ENCODE data around the gene SORCS3. TPM values are rescaled to one million over a fixed set of nuclear protein-coding genes. Genes with fewer than 3 reads are reported as not detected.

The SORCS3 gene
- total RNA-seq, 1 donor from 2014 or later, result 2.0 TPM

DNA sequence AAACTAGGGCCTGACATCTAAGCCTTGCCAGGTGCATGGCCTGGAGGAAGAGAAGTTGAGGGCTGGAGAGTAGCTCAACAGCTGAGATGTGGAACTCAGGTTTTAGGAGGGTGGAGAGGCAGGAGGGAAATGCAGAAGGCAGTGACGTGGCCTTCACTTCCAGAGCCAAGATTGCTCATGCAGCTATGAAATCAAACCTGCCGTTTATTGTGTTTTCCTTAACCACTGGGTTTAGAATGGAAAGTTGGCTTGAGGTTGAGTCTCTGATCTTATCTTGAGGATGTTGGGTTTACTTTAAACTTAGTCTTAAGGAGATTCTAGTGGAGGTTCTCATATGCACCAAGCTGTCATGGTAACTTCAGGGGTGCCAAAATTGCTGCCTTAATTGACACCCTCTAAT lies 178.6 kb downstream of the SORCS3 start:
- TF ChIP-seq, protein P1, sequence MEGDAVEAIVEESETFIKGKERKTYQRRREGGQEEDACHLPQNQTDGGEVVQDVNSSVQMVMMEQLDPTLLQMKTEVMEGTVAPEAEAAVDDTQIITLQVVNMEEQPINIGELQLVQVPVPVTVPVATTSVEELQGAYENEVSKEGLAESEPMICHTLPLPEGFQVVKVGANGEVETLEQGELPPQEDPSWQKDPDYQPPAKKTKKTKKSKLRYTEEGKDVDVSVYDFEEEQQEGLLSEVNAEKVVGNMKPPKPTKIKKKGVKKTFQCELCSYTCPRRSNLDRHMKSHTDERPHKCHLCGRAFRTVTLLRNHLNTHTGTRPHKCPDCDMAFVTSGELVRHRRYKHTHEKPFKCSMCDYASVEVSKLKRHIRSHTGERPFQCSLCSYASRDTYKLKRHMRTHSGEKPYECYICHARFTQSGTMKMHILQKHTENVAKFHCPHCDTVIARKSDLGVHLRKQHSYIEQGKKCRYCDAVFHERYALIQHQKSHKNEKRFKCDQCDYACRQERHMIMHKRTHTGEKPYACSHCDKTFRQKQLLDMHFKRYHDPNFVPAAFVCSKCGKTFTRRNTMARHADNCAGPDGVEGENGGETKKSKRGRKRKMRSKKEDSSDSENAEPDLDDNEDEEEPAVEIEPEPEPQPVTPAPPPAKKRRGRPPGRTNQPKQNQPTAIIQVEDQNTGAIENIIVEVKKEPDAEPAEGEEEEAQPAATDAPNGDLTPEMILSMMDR (IDR thresholded peaks at IDR 0.05; ENCODE audit: partially characterized antibody, unreplicated experiment), result no peak
- no peak for DNase-seq
- Mint-ChIP-seq H3K27ac (ENCODE audit: unreplicated experiment) (no peak overlapping the region), H3K4me1 (ENCODE audit: low read depth, unreplicated experiment) (no peaks in the 10 kb centered on the region), H3K9me3 (ENCODE audit: unreplicated experiment) (no peaks in the 10 kb centered on the region), H3K36me3 (ENCODE audit: unreplicated experiment) (no peaks in the 10 kb centered on the region), H3K27me3 (ENCODE audit: unreplicated experiment) (no peaks in the 10 kb centered on the region), H3K4me3 (ENCODE audit: unreplicated experiment) (no peak overlapping the region)

DNA sequence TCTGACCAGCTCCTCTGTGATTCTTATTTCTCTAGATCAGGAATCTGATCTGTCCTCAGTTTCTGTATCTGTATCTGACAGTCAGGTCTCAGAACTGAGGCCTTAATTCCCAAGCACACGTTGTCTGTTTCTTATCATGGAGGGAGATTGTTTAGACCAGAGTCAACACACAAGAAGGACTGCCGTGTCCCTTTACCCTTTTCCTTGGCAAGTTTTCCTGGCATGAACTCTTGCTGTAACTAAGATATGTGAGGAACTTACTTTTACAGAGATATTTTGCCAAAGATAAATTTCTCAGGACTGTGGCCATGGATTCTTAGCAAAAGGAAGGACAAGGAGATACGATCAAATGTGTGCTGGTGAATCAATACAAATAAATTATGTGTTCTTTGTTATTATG lies 181.0 kb downstream of the SORCS3 start:
- Mint-ChIP-seq H3K4me1 (ENCODE audit: low read depth, unreplicated experiment) (no peaks in the 10 kb centered on the region), H3K9me3 (ENCODE audit: unreplicated experiment) (no peaks in the 10 kb centered on the region), H3K27me3 (ENCODE audit: unreplicated experiment) (peaks cover 5% of the 10 kb centered on the region), H3K27ac (ENCODE audit: unreplicated experiment) (no peak overlapping the region), H3K4me3 (ENCODE audit: unreplicated experiment) (no peak overlapping the region), H3K36me3 (ENCODE audit: unreplicated experiment) (no peaks in the 10 kb centered on the region)
- DNase-seq, result no peak
- TF ChIP-seq, protein P1 (IDR thresholded peaks at IDR 0.05; ENCODE audit: partially characterized antibody, unreplicated experiment), result no peak

DNA sequence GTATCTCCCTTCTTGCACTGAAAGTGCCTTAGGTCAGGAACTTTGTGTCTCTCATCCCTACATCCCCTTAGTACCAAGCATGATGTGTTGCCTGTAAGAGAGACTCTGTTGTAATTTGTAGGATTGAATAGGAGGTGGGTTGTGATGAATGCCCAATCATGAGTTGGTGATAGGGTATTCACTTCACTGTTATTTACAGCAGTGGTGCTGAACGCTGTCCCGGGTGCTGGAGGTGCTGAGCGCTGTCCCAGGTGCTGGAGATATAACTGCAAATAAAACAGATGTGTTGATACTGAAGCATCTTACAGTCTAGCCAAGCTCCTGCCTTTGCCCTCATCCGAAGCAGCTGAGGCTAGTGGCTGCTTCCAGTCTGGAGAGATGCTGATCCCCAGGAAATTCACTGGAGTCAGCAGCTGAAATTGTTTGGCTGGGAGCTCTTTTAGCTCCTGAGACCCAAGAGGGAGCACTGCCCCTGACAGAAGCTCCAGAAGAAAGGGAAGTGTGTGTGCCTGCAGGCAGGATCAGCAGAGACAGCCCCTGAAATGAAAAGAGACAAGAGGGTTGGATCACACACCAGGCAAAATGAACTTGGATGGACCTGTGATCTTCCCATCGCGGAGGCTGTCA lies 183.4 kb downstream of the SORCS3 start:
- DNase-seq, result no peak
- Mint-ChIP-seq H3K9me3 (ENCODE audit: unreplicated experiment) (no peaks in the 10 kb centered on the region), H3K4me3 (ENCODE audit: unreplicated experiment) (no peak overlapping the region), H3K36me3 (ENCODE audit: unreplicated experiment) (no peaks in the 10 kb centered on the region), H3K27me3 (ENCODE audit: unreplicated experiment) (peaks cover 5% of the 10 kb centered on the region), H3K4me1 (ENCODE audit: low read depth, unreplicated experiment) (no peaks in the 10 kb centered on the region), H3K27ac (ENCODE audit: unreplicated experiment) (no peak overlapping the region)
- TF ChIP-seq, protein P1 (IDR thresholded peaks at IDR 0.05; ENCODE audit: partially characterized antibody, unreplicated experiment), result no peak

DNA sequence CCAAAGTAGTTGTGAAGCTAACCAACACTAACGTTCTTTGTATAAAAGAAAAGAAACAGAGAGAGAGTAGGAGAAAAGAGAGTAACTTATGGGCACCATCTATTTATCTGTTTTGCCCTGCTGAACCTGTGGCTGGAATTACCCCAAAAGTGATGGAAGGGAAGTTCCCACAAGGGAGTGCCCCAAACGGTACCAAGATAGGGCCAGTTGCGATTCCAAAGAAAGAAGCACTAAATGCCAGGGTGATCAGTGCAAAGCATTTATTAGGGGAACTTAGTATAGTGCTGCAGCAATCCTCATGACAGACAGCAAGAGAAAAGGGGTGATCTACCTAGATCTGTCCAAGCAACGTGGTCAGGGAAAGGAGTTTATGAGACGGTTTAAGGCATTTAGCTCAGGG lies 190.2 kb downstream of the SORCS3 start:
- Mint-ChIP-seq H3K4me3 (ENCODE audit: unreplicated experiment) (no peak overlapping the region), H3K9me3 (ENCODE audit: unreplicated experiment) (no peaks in the 10 kb centered on the region), H3K4me1 (ENCODE audit: low read depth, unreplicated experiment) (no peaks in the 10 kb centered on the region), H3K27me3 (ENCODE audit: unreplicated experiment) (no peaks in the 10 kb centered on the region), H3K27ac (ENCODE audit: unreplicated experiment) (no peak overlapping the region), H3K36me3 (ENCODE audit: unreplicated experiment) (no peaks in the 10 kb centered on the region)
- TF ChIP-seq, protein P1 (IDR thresholded peaks at IDR 0.05; ENCODE audit: partially characterized antibody, unreplicated experiment), result no peak
- no peak for DNase-seq

DNA sequence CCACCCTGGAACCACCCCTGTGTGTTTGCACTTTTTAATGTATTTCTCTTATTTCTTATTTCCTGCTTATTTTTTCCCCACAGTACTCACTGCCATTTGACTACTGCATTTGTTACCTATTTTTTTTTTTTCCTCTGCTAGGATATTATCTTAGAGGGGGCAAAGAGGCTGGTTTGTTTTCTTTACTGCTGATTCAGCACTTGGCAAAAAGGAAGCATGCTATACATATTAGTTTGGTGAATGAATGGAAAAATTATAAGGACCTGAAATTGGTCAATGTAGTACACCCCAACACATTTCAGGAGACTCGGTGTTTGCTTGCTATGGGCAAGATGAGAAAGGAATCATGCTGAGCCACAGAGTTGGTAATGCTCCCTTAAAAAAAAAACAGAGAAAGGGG lies 193.5 kb downstream of the SORCS3 start:
- DNase-seq, result no peak
- no peak overlapping the region for H3K27ac Mint-ChIP-seq (ENCODE audit: unreplicated experiment)

More for the DNA sequence above, 193.5 kb downstream of the SORCS3 start:
- Mint-ChIP-seq H3K9me3 (ENCODE audit: unreplicated experiment) (no peaks in the 10 kb centered on the region), H3K27me3 (ENCODE audit: unreplicated experiment) (no peaks in the 10 kb centered on the region), H3K36me3 (ENCODE audit: unreplicated experiment) (no peaks in the 10 kb centered on the region), H3K4me3 (ENCODE audit: unreplicated experiment) (no peak overlapping the region), H3K4me1 (ENCODE audit: low read depth, unreplicated experiment) (no peaks in the 10 kb centered on the region)
- TF ChIP-seq, protein P1 (IDR thresholded peaks at IDR 0.05; ENCODE audit: partially characterized antibody, unreplicated experiment), result no peak
